A673 (cell line): ENCODE data around the gene ATXN1L. TPM values are rescaled to one million over a fixed set of nuclear protein-coding genes. Genes with fewer than 3 reads are reported as not detected.

Experiments used
- BruUV-seq: library from RNA; stranded (reverse); fragments of 400-500 nt; replicated peaks from 2 replicates; lab custom pipeline; 2021; lab: Mats Ljungman, UMichigan
- CTCF ChIA-PET: fragments of 300-600 bp; sonication (Branson Sonifier 250); formaldehyde crosslinking; loops from one replicate; lab custom pipeline; 2022; ENCODE audit warnings: antibody characterized with exemption; lab: Charles Lee
- POLR2A ChIA-PET: fragments of 300-600 bp; sonication (Branson Sonifier 250); formaldehyde crosslinking; loops from one replicate; lab custom pipeline; 2022; ENCODE audit warnings: antibody characterized with exemption; ENCODE audit not compliant: low non-redundant PET; lab: Charles Lee
- DNase-seq: peaks from one replicate; pipeline ENCODE4 v3.0.0-alpha.2; 2015; ENCODE audit warnings: low spot score
- H3K27ac ChIP-seq: fragments of 200-600 bp; sonication (generic); 2 replicates; pipeline ENCODE4 v1.5.1; 2016; ENCODE audit warnings: mixed run types, low read depth, mild to moderate bottlenecking, mixed read lengths, antibody characterized with exemption, low read length; ENCODE audit not compliant: poor library complexity, severe bottlenecking
- H3K27me3 ChIP-seq: fragments of 200-600 bp; sonication (generic); replicated peaks from 2 replicates; pipeline ENCODE4 v1.6.1; 2017; ENCODE audit warnings: mixed run types, low read depth, mild to moderate bottlenecking, mixed read lengths, antibody characterized with exemption, low read length; ENCODE audit not compliant: insufficient read depth, poor library complexity
- H3K36me3 ChIP-seq: fragments of 200-600 bp; sonication (generic); 2 replicates; pipeline ENCODE4 v1.6.1; 2016; ENCODE audit warnings: mixed run types, mild to moderate bottlenecking, mixed read lengths, antibody characterized with exemption, low read length; ENCODE audit not compliant: insufficient read depth, poor library complexity, severe bottlenecking
- H3K4me1 ChIP-seq: fragments of 200-600 bp; sonication (generic); 2 replicates; pipeline ENCODE4 v1.6.1; 2017; ENCODE audit warnings: mixed run types, mild to moderate bottlenecking, mixed read lengths, antibody characterized with exemption, low read length; ENCODE audit not compliant: insufficient read depth, poor library complexity, severe bottlenecking
- H3K4me3 ChIP-seq: fragments of 200-600 bp; sonication (generic); 2 replicates; pipeline ENCODE4 v1.5.1; 2016; ENCODE audit warnings: low read depth, mixed run types, mild to moderate bottlenecking, mixed read lengths, low read length; ENCODE audit not compliant: poor library complexity, severe bottlenecking
- H3K9me3 ChIP-seq: fragments of 200-600 bp; sonication (generic); 2 replicates; pipeline ENCODE4 v1.6.1; 2016; ENCODE audit warnings: mixed run types, low read depth, mild to moderate bottlenecking, mixed read lengths, antibody characterized with exemption, low read length; ENCODE audit not compliant: poor library complexity, severe bottlenecking
- EZH2 ChIP-seq: fragments of 200-600 bp; sonication (generic); IDR thresholded peaks from 2 replicates; pipeline ENCODE4 v1.6.1; 2017; ENCODE audit warnings: borderline replicate concordance, low read depth, mild to moderate bottlenecking, mixed read lengths, antibody characterized with exemption, low read length; ENCODE audit not compliant: poor library complexity, severe bottlenecking
- intact Hi-C: fragments of 100-400 bp; cut with micrococcal nuclease; formaldehyde crosslinking; loops from one replicate; pipeline ENCODE4 v1.10.0; 2022; ENCODE audit not compliant: unreplicated experiment
- total RNA-seq: library from RNA; stranded (reverse); gene quantifications from 2 replicates; pipeline ENCODE4 v1.2.3, GENCODE V29; 2021
- TF ChIP-seq, protein P1 (sequence below): fragments of 300-800, 200-600 bp; sonication (generic); conservative IDR thresholded peaks from 2 replicates; pipeline ENCODE4 v1.5.1; 2017; ENCODE audit warnings: low read depth, mild to moderate bottlenecking, antibody characterized with exemption, low read length, moderate library complexity, mixed read lengths

The ATXN1L gene
- total RNA-seq, 1 experiment from 2014 or later: 26.6 TPM

DNA sequence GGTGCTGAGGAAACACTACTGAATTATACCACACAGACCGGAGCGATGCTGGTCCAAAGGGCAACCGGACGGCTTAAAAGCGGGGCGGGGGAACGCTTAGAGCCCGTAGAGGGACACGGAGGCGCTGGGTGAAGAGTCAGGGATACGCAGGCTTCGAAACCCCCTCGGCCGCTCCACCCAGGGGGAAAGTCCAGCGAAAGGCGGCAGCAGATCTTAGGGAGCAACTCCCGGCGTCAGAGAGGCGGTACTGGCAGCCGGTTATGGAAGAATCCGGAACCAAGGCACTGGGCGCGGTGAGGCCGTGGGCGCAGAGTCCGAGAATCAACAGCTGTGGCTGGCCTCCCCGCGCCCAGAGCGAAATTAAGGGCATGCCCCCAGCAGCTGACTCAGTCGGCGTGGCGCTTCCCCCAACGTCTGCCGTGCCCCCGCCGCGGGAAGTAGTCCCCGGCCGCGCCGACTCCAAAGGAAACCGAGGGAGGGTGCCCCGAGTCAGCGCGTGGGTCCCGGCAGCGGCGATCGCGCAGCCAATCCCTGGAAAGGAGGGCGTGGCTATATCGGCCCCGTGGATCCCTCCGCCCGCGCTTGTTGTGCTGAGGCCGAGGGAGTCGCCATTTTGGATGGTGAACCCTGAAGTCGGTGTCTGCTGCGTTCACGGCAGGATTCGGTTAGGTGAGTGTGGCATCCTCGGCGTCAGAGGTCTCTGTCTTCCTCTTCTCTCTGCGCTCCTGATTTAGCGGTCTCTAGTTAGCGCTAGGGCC is 49.3 kb downstream of the ATXN1L start, which contains the start of gene IST1:
IST1 (plus strand) TSS at position 611 of the 758 bp plus-strand sequence. CDS start 20,110 bp downstream, outside the sequence.
- peak within 1 kb of the TSS; percentile 95 for H3K27ac ChIP-seq
- H3K27me3 ChIP-seq: no peaks in the 10 kb centered on the region
- peak within 1 kb of the TSS; percentile 78 for H3K4me3 ChIP-seq
- intact Hi-C loops: loop anchor here (1.0 to 5.0 kb wide), 2 partner anchors 11 to 88 kb away; partner anchors contain the start of genes AP1G1 and ZNF821
- ChIA-PET CTCF (interaction anchor here (1.2 kb wide), 1 partner anchor 66 kb away, joined by 6 read pairs; no protein-coding TSS in a partner anchor), POLR2A (interaction anchor here (0.5 kb wide), 1 partner anchor 21 kb away, joined by 5 read pairs; no protein-coding TSS in a partner anchor)
- peak; percentile 99 for DNase-seq
- H3K9me3 ChIP-seq: no peaks in the 10 kb centered on the region
- BruUV-seq: no TSS peak
- peaks cover 8% of the 10 kb centered on the region for H3K4me1 ChIP-seq
- no peaks in the 10 kb centered on the region for H3K36me3 ChIP-seq
- TF ChIP-seq, protein P1, sequence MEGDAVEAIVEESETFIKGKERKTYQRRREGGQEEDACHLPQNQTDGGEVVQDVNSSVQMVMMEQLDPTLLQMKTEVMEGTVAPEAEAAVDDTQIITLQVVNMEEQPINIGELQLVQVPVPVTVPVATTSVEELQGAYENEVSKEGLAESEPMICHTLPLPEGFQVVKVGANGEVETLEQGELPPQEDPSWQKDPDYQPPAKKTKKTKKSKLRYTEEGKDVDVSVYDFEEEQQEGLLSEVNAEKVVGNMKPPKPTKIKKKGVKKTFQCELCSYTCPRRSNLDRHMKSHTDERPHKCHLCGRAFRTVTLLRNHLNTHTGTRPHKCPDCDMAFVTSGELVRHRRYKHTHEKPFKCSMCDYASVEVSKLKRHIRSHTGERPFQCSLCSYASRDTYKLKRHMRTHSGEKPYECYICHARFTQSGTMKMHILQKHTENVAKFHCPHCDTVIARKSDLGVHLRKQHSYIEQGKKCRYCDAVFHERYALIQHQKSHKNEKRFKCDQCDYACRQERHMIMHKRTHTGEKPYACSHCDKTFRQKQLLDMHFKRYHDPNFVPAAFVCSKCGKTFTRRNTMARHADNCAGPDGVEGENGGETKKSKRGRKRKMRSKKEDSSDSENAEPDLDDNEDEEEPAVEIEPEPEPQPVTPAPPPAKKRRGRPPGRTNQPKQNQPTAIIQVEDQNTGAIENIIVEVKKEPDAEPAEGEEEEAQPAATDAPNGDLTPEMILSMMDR: no peak
- TF ChIP-seq EZH2: no peak

DNA sequence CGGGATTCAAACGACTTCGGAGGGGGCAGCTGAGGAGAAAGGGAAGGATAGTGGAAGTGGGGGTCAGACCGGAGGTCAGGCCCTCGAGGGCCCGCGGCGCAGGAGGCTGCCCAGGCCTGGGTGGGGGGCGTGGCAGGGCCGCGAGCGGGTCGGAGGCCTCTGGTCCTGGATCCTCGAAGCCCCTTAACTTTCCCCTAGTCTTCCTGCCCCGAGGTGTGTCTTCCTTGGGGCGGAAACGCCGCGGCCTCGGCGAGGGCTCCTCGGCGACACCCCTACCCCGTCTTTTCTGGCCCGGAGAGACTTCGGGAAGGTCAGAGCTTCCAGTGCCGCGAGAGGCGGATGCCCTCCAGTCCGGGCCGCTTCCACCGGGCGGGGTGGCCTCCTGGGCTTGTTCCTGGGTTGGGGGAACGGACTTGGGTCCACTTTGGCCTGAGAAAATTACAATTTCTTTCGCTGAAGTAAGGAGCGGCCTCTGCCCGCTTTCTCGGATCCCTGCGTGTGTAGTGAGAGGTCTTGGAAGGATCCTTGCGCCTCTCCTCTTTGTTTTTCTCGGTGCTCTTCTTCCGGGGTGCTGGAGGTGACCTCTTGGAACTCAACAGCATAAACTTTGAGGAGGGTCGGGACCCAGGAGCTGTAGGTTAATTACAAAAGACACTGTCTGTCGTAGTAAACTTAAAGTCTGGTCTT is 50.0 kb downstream of the ATXN1L start:
- no peaks in the 10 kb centered on the region for H3K27me3 ChIP-seq
- intact Hi-C loops: loop anchor here (1.0 to 5.0 kb wide), 2 partner anchors 12 to 89 kb away; partner anchors contain the start of genes AP1G1 and ZNF821
- no peaks in the 10 kb centered on the region for H3K9me3 ChIP-seq
- peak overlapping the region; percentile 95 for H3K27ac ChIP-seq
- TF ChIP-seq, protein P1: no peak
- no peak for TF ChIP-seq EZH2
- DNase-seq: peak; percentile 41
- H3K4me1 ChIP-seq: peaks cover 8% of the 10 kb centered on the region
- ChIA-PET CTCF (no interaction called here), POLR2A (interaction anchor here (0.5 kb wide), 1 partner anchor 20 kb away, joined by 5 read pairs; no protein-coding TSS in a partner anchor)
- no peaks in the 10 kb centered on the region for H3K36me3 ChIP-seq
- peak overlapping the region; percentile 78 for H3K4me3 ChIP-seq
- BruUV-seq: no TSS peak

- POLR2A ChIA-PET: no interaction called here
- Histone ChIP-seq H3K36me3 (no peaks in the 10 kb centered on the region), H3K4me3 (peak overlapping the region; percentile 78), H3K4me1 (peaks cover 8% of the 10 kb centered on the region), H3K27me3 (no peaks in the 10 kb centered on the region), H3K27ac (no peak overlapping the region), H3K9me3 (no peaks in the 10 kb centered on the region)
- CTCF ChIA-PET: interaction anchor here (0.5 kb wide), 1 partner anchor 31 kb away, joined by 3 read pairs; no protein-coding TSS in a partner anchor
- DNase-seq: no peak
- intact Hi-C loops: loop anchor here (5.0 kb wide), 1 partner anchor 90 kb away; the partner anchor contains the start of gene AP1G1
- no TSS peak for BruUV-seq
- TF ChIP-seq, protein P1: no peak
- no peak for TF ChIP-seq EZH2
Observed at GRCh38 chr16:71896764-71897368, 51.1 kb downstream of the ATXN1L start.
